Trophoblast cell (in vitro differentiated cells and primary cell): ENCODE results near the gene CDH11.

Source experiments
- DNase-seq, 2 donors: peaks; one replicate each; pipeline ENCODE4 v3.0.0-alpha.2; 2016
- H2AFZ ChIP-seq: 2 replicates; pipeline ENCODE4 v1.6.1; 2013; ENCODE audit warnings: low read length, moderate library complexity, mild to moderate bottlenecking; ENCODE audit not compliant: insufficient read depth, poor library complexity
- H2AK5ac ChIP-seq: 2 replicates; pipeline ENCODE4 v1.6.1; 2013; ENCODE audit warnings: mild to moderate bottlenecking, low read length
- H2BK120ac ChIP-seq: 2 replicates; pipeline ENCODE4 v1.6.1; 2013; ENCODE audit warnings: low read length, mild to moderate bottlenecking, moderate library complexity; ENCODE audit not compliant: insufficient read depth, poor library complexity
- H2BK12ac ChIP-seq: 2 replicates; pipeline ENCODE4 v1.6.1; 2013; ENCODE audit warnings: mild to moderate bottlenecking, low read length, moderate library complexity
- H2BK5ac ChIP-seq: 2 replicates; pipeline ENCODE4 v1.6.1; 2013; ENCODE audit warnings: low read length, low read depth, moderate library complexity, mild to moderate bottlenecking; ENCODE audit not compliant: poor library complexity
- H3K14ac ChIP-seq: 2 replicates; pipeline ENCODE4 v1.6.1; 2013; ENCODE audit warnings: mild to moderate bottlenecking, low read length
- H3K18ac ChIP-seq: 2 replicates; pipeline ENCODE4 v1.6.1; 2013; ENCODE audit warnings: mild to moderate bottlenecking, low read length
- H3K23ac ChIP-seq: 2 replicates; pipeline ENCODE4 v1.6.1; 2013; ENCODE audit warnings: low read length
- H3K27ac ChIP-seq: 2 replicates; pipeline ENCODE4 v1.5.1; 2013; ENCODE audit warnings: low read depth, mild to moderate bottlenecking, inconsistent platforms, low read length, moderate library complexity
- H3K27me3 ChIP-seq: 2 replicates; pipeline ENCODE4 v1.6.1; 2013; ENCODE audit warnings: inconsistent platforms, mild to moderate bottlenecking, low read length, moderate library complexity; ENCODE audit not compliant: insufficient read depth
- H3K36me3 ChIP-seq, 2 experiments: 1 replicate in 1 of 2; 2 replicates in 1 of 2; pipeline ENCODE4 v1.6.1; 2013; ENCODE audit warnings: low read length in 2 of 2, mild to moderate bottlenecking in 2 of 2, moderate library complexity in 1 of 2; ENCODE audit not compliant: insufficient read depth in 2 of 2, control insufficient read depth in 1 of 2
- H3K4ac ChIP-seq: 2 replicates; pipeline ENCODE4 v1.6.1; 2013; ENCODE audit warnings: low read depth, mild to moderate bottlenecking, low read length, moderate library complexity
- H3K4me1 ChIP-seq, 2 experiments: 1 replicate in 1 of 2; 2 replicates in 1 of 2; pipeline ENCODE4 v1.6.1; 2013; ENCODE audit warnings: low read length in 2 of 2, mild to moderate bottlenecking in 2 of 2, moderate library complexity in 1 of 2; ENCODE audit not compliant: insufficient read depth in 2 of 2, control insufficient read depth in 1 of 2
- H3K4me2 ChIP-seq: 2 replicates; pipeline ENCODE4 v1.6.1; 2013; ENCODE audit warnings: inconsistent platforms, mild to moderate bottlenecking, low read length, moderate library complexity
- H3K4me3 ChIP-seq: 2 replicates; pipeline ENCODE4 v1.5.1; 2013; ENCODE audit warnings: mild to moderate bottlenecking, low read depth, low read length, inconsistent platforms
- H3K79me1 ChIP-seq: one replicate; pipeline ENCODE4 v1.6.1; 2013; ENCODE audit warnings: low read length
- H3K79me2 ChIP-seq: 2 replicates; pipeline ENCODE4 v1.6.1; 2013; ENCODE audit warnings: low read length, mild to moderate bottlenecking; ENCODE audit not compliant: control insufficient read depth, insufficient read depth, poor library complexity
- H3K9ac ChIP-seq: 2 replicates; pipeline ENCODE4 v1.6.1; 2013; ENCODE audit warnings: mild to moderate bottlenecking, low read length
- H3K9me3 ChIP-seq: 2 replicates; pipeline ENCODE4 v1.6.1; 2013; ENCODE audit warnings: low read depth, mild to moderate bottlenecking, control low read depth, inconsistent platforms, low read length; ENCODE audit not compliant: insufficient read depth
- H4K12ac ChIP-seq: 2 replicates; pipeline ENCODE4 v1.6.1; 2013; ENCODE audit warnings: low read depth, mild to moderate bottlenecking, low read length, moderate library complexity
- H4K8ac ChIP-seq: 2 replicates; pipeline ENCODE4 v1.6.1; 2013; ENCODE audit warnings: low read depth, mild to moderate bottlenecking, low read length, moderate library complexity
- H4K91ac ChIP-seq: one replicate; pipeline ENCODE4 v1.6.1; 2013; ENCODE audit warnings: low read depth, mild to moderate bottlenecking, low read length, moderate library complexity
- WGBS: extraction: QIAGEN DNeasy Blood & Tissue Kit; methylation state at CpG from one replicate; pipeline ENCODE4 v1.1.7; 2013; ENCODE audit warnings: missing lambda C conversion rate; ENCODE audit not compliant: insufficient read length, insufficient coverage; ENCODE audit errors: extremely low coverage; 5-methylcytosine and 5-hydroxymethylcytosine counted together

The CDH11 gene

GRCh38 chr16:65066651-65067050 is 55.2 kb downstream of the CDH11 start:
- peaks cover 9 to 18% of the 10 kb centered on the region in 2 experiments for H3K36me3 ChIP-seq
- no peak overlapping the region for H2AK5ac ChIP-seq
- H3K27me3 ChIP-seq = no peaks in the 10 kb centered on the region
- DNase-seq = no peak
- H3K18ac ChIP-seq = no peak overlapping the region
- no peak overlapping the region for H3K14ac ChIP-seq
- no peak overlapping the region for H2BK12ac ChIP-seq
- H4K12ac ChIP-seq = no peak overlapping the region
- no peak overlapping the region for H2BK5ac ChIP-seq
- no peak overlapping the region for H3K4ac ChIP-seq
- no CpG with 5 or more reads among the region's 1 CpG for WGBS
- no peak overlapping the region for H3K4me3 ChIP-seq
- no peak overlapping the region for H2BK120ac ChIP-seq
- H3K9ac ChIP-seq = no peak overlapping the region
- no peak overlapping the region for H2AFZ ChIP-seq
- H3K79me2 ChIP-seq = peaks cover 1% of the 10 kb centered on the region
- H4K8ac ChIP-seq = no peak overlapping the region
- H3K27ac ChIP-seq = no peak overlapping the region
- H3K4me1 ChIP-seq = peaks cover 13% of the 10 kb centered on the region in 2 experiments
- H3K79me1 ChIP-seq = no peaks in the 10 kb centered on the region
- no peak overlapping the region for H4K91ac ChIP-seq
- H3K4me2 ChIP-seq = no peak overlapping the region
- no peak overlapping the region for H3K23ac ChIP-seq
- H3K9me3 ChIP-seq = no peaks in the 10 kb centered on the region

DNA sequence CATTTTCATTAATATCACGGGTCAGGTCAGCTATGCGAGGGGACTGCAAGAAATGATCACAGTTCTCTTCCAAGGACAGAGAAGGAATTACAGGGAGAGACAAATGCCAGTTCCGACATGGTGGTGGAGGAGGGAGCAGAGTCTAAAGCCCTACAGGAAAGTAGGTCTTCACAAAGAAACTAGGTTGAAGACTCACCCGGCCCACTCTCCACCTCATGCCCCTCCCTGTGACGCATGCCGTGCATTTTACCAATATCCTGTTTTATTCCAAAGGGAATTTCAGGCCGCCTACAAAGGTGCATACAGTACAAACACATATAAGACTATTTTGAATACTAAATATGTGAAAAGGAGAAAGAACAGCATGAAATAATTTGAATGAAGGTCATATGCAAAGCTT is 56.8 kb downstream of the CDH11 start:
- Histone ChIP-seq H3K36me3 (peaks cover 6 to 14% of the 10 kb centered on the region in 2 experiments), H4K8ac (no peak overlapping the region), H4K91ac (no peak overlapping the region), H3K4me1 (peaks cover 3% of the 10 kb centered on the region in 2 experiments), H3K9me3 (no peaks in the 10 kb centered on the region), H3K14ac (no peak overlapping the region), H3K4me3 (no peak overlapping the region), H2BK5ac (no peak overlapping the region), H3K79me2 (peaks cover 1% of the 10 kb centered on the region), H3K27ac (no peak overlapping the region), H3K4me2 (no peak overlapping the region), H2BK120ac (no peak overlapping the region), H2BK12ac (no peak overlapping the region), H4K12ac (no peak overlapping the region), H3K27me3 (no peaks in the 10 kb centered on the region), H3K4ac (no peak overlapping the region), H3K18ac (no peak overlapping the region), H3K23ac (no peak overlapping the region), H2AFZ (no peak overlapping the region), H3K9ac (no peak overlapping the region), H2AK5ac (no peak overlapping the region), H3K79me1 (no peaks in the 10 kb centered on the region)
- no peak for DNase-seq
- no CpG with 5 or more reads among the region's 7 CpGs for WGBS

- H4K8ac ChIP-seq = no peak overlapping the region
- no peak overlapping the region for H4K12ac ChIP-seq
- H3K4me1 ChIP-seq = peaks cover 0 to 2% of the 10 kb centered on the region in 2 experiments
- H2BK120ac ChIP-seq = no peak overlapping the region
- no peak overlapping the region for H3K4ac ChIP-seq
- no peak overlapping the region for H3K18ac ChIP-seq
- H3K27me3 ChIP-seq = no peaks in the 10 kb centered on the region
- H3K23ac ChIP-seq = no peak overlapping the region
- no peak overlapping the region for H2AK5ac ChIP-seq
- no peak overlapping the region for H3K4me3 ChIP-seq
- no peak overlapping the region for H2BK12ac ChIP-seq
- H2BK5ac ChIP-seq = no peak overlapping the region
- H3K36me3 ChIP-seq = peaks cover 6 to 18% of the 10 kb centered on the region in 2 experiments
- no peak overlapping the region for H4K91ac ChIP-seq
- DNase-seq = no peak
- H3K9ac ChIP-seq = no peak overlapping the region
- no peak overlapping the region for H3K14ac ChIP-seq
- no peak overlapping the region for H2AFZ ChIP-seq
- no peaks in the 10 kb centered on the region for H3K79me1 ChIP-seq
- WGBS = no CpG with 5 or more reads among the region's 2 CpGs
- peaks cover 1% of the 10 kb centered on the region for H3K79me2 ChIP-seq
- H3K4me2 ChIP-seq = no peak overlapping the region
- H3K9me3 ChIP-seq = no peaks in the 10 kb centered on the region
- no peak overlapping the region for H3K27ac ChIP-seq
These were observed 57.7 kb downstream of the CDH11 start for GRCh38 chr16:65064131-65064530.

DNA sequence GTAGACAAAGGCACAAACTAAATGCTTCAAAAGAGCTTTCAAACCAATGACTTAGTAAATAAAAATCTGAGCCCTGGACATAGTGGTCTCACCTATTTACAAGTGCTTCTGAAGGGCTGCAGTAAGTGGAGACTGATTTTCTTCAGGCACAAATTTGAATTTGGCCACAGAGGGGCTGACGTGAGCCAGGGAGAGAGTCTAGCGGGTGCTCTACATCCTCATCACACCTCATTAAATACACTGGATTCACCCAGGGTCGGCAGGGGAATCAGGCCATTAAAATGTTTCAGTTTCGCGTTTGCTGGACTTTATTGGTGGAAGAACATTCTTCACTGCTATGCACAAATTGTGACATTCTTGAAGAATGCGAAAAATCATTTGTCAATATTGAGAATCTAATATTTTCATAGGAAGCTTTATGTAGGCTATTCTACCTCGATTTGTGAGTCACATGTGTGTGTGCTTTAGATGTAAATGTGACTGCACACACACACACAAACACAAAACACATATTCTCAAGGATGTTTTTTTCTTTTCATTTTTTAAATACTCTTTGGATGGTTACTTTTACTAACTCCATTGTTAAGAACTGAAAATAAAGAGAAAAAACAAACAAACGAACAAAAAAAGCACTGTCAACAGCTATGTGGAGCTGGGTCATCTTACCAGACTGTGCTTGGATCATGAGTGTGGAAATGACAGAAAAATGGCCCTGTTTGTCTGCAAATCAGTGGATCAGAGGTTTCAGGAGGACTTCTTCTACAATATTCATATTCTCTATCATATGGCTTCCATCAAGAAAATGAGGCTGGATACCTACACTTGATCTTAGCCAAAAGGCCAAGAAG is 58.9 kb downstream of the CDH11 start:
- DNase-seq = no peak
- no CpG with 5 or more reads among the region's 8 CpGs for WGBS
- H4K91ac ChIP-seq = no peak overlapping the region
- H4K12ac ChIP-seq = no peak overlapping the region
- H3K79me2 ChIP-seq = peaks cover 1% of the 10 kb centered on the region
- H4K8ac ChIP-seq = no peak overlapping the region
- H3K27me3 ChIP-seq = no peaks in the 10 kb centered on the region
- no peaks in the 10 kb centered on the region for H3K79me1 ChIP-seq
- H3K4me1 ChIP-seq = peaks cover 0 to 2% of the 10 kb centered on the region in 2 experiments
- no peak overlapping the region for H3K14ac ChIP-seq
- H3K4ac ChIP-seq = no peak overlapping the region
- no peak overlapping the region for H2AFZ ChIP-seq
- no peak overlapping the region for H2BK5ac ChIP-seq
- no peak overlapping the region for H2BK120ac ChIP-seq
- no peak overlapping the region for H2AK5ac ChIP-seq
- no peak overlapping the region for H3K4me2 ChIP-seq
- peaks cover 6 to 19% of the 10 kb centered on the region in 2 experiments for H3K36me3 ChIP-seq
- H2BK12ac ChIP-seq = no peak overlapping the region
- H3K4me3 ChIP-seq = no peak overlapping the region
- no peak overlapping the region for H3K23ac ChIP-seq
- no peak overlapping the region for H3K27ac ChIP-seq
- H3K9me3 ChIP-seq = no peaks in the 10 kb centered on the region
- H3K9ac ChIP-seq = no peak overlapping the region
- no peak overlapping the region for H3K18ac ChIP-seq
